A673 (cell line): ENCODE results near the gene GRIK3. TPM values are rescaled to one million over a fixed set of nuclear protein-coding genes. Genes with fewer than 3 reads are reported as not detected.

Experiments used
- BruUV-seq: library from RNA; stranded (reverse); fragments of 400-500 nt; replicated peaks from 2 replicates; lab custom pipeline; 2021; lab: Mats Ljungman, UMichigan
- CTCF ChIA-PET: fragments of 300-600 bp; sonication (Branson Sonifier 250); formaldehyde crosslinking; loops from one replicate; lab custom pipeline; 2022; ENCODE audit warnings: antibody characterized with exemption; lab: Charles Lee
- POLR2A ChIA-PET: fragments of 300-600 bp; sonication (Branson Sonifier 250); formaldehyde crosslinking; loops from one replicate; lab custom pipeline; 2022; ENCODE audit warnings: antibody characterized with exemption; ENCODE audit not compliant: low non-redundant PET; lab: Charles Lee
- DNase-seq: peaks from one replicate; pipeline ENCODE4 v3.0.0-alpha.2; 2015; ENCODE audit warnings: low spot score
- H3K27ac ChIP-seq: fragments of 200-600 bp; sonication (generic); 2 replicates; pipeline ENCODE4 v1.5.1; 2016; ENCODE audit warnings: mixed run types, low read depth, mild to moderate bottlenecking, mixed read lengths, antibody characterized with exemption, low read length; ENCODE audit not compliant: poor library complexity, severe bottlenecking
- H3K27me3 ChIP-seq: fragments of 200-600 bp; sonication (generic); replicated peaks from 2 replicates; pipeline ENCODE4 v1.6.1; 2017; ENCODE audit warnings: mixed run types, low read depth, mild to moderate bottlenecking, mixed read lengths, antibody characterized with exemption, low read length; ENCODE audit not compliant: insufficient read depth, poor library complexity
- H3K36me3 ChIP-seq: fragments of 200-600 bp; sonication (generic); 2 replicates; pipeline ENCODE4 v1.6.1; 2016; ENCODE audit warnings: mixed run types, mild to moderate bottlenecking, mixed read lengths, antibody characterized with exemption, low read length; ENCODE audit not compliant: insufficient read depth, poor library complexity, severe bottlenecking
- H3K4me1 ChIP-seq: fragments of 200-600 bp; sonication (generic); 2 replicates; pipeline ENCODE4 v1.6.1; 2017; ENCODE audit warnings: mixed run types, mild to moderate bottlenecking, mixed read lengths, antibody characterized with exemption, low read length; ENCODE audit not compliant: insufficient read depth, poor library complexity, severe bottlenecking
- H3K4me3 ChIP-seq: fragments of 200-600 bp; sonication (generic); 2 replicates; pipeline ENCODE4 v1.5.1; 2016; ENCODE audit warnings: low read depth, mixed run types, mild to moderate bottlenecking, mixed read lengths, low read length; ENCODE audit not compliant: poor library complexity, severe bottlenecking
- H3K9me3 ChIP-seq: fragments of 200-600 bp; sonication (generic); 2 replicates; pipeline ENCODE4 v1.6.1; 2016; ENCODE audit warnings: mixed run types, low read depth, mild to moderate bottlenecking, mixed read lengths, antibody characterized with exemption, low read length; ENCODE audit not compliant: poor library complexity, severe bottlenecking
- CTCF ChIP-seq: fragments of 300-800, 200-600 bp; sonication (generic); conservative IDR thresholded peaks from 2 replicates; pipeline ENCODE4 v1.5.1; 2017; ENCODE audit warnings: low read depth, mild to moderate bottlenecking, antibody characterized with exemption, low read length, moderate library complexity, mixed read lengths
- EZH2 ChIP-seq: fragments of 200-600 bp; sonication (generic); IDR thresholded peaks from 2 replicates; pipeline ENCODE4 v1.6.1; 2017; ENCODE audit warnings: borderline replicate concordance, low read depth, mild to moderate bottlenecking, mixed read lengths, antibody characterized with exemption, low read length; ENCODE audit not compliant: poor library complexity, severe bottlenecking
- intact Hi-C: fragments of 100-400 bp; cut with micrococcal nuclease; formaldehyde crosslinking; loops from one replicate; pipeline ENCODE4 v1.10.0; 2022; ENCODE audit not compliant: unreplicated experiment
- total RNA-seq: library from RNA; stranded (reverse); gene quantifications from 2 replicates; pipeline ENCODE4 v1.2.3, GENCODE V29; 2021

Gene GRIK3
- total RNA-seq, 1 experiment from 2014 or later = 0.17 TPM

GRCh38 chr1:36984026-36984425 lies 50.3 kb downstream of the GRIK3 start:
- BruUV-seq = no TSS peak
- H3K4me3 ChIP-seq = no peak overlapping the region

GRCh38 chr1:36982709-36983108 lies 51.6 kb downstream of the GRIK3 start:
- peaks cover 10% of the 10 kb centered on the region for H3K27me3 ChIP-seq
- H3K9me3 ChIP-seq = no peaks in the 10 kb centered on the region
- ChIA-PET CTCF (no interaction called here), POLR2A (no interaction called here)
- TF ChIP-seq CTCF (no peak), EZH2 (no peak)
- no peaks in the 10 kb centered on the region for H3K4me1 ChIP-seq
- H3K4me3 ChIP-seq = no peak overlapping the region
- BruUV-seq = no TSS peak
- intact Hi-C loops = no loop called here
- no peaks in the 10 kb centered on the region for H3K36me3 ChIP-seq
- no peak overlapping the region for H3K27ac ChIP-seq
- DNase-seq = no peak

More at GRCh38 chr1:36984026-36984425, 50.3 kb downstream of the GRIK3 start:
- TF ChIP-seq CTCF (no peak), EZH2 (no peak)
- H3K27ac ChIP-seq = no peak overlapping the region
- ChIA-PET POLR2A (no interaction called here), CTCF (no interaction called here)
- H3K36me3 ChIP-seq = no peaks in the 10 kb centered on the region
- DNase-seq = no peak
- H3K9me3 ChIP-seq = no peaks in the 10 kb centered on the region
- intact Hi-C loops = no loop called here
- no peaks in the 10 kb centered on the region for H3K4me1 ChIP-seq
- H3K27me3 ChIP-seq = peaks cover 10% of the 10 kb centered on the region

GRCh38 chr1:36981771-36982622 lies 52.3 kb downstream of the GRIK3 start:
- no peak overlapping the region for H3K4me3 ChIP-seq
- H3K36me3 ChIP-seq = no peaks in the 10 kb centered on the region
- peaks cover 10% of the 10 kb centered on the region for H3K27me3 ChIP-seq
- no TSS peak for BruUV-seq
- no peak for DNase-seq
- no peak overlapping the region for H3K27ac ChIP-seq
- no peaks in the 10 kb centered on the region for H3K9me3 ChIP-seq
- H3K4me1 ChIP-seq = no peaks in the 10 kb centered on the region
- TF ChIP-seq EZH2 = no peak
- no peak for TF ChIP-seq CTCF
- intact Hi-C loops = no loop called here
- CTCF ChIA-PET = no interaction called here
- POLR2A ChIA-PET = no interaction called here
